K562 (cell line): ENCODE data around the gene ZC3H8. TPM values are rescaled to one million over a fixed set of nuclear protein-coding genes. Genes with fewer than 3 reads are reported as not detected.

Experiments used
- ATAC-seq: fragments of 200-7000 bp; cut with Tn5 transposase; 3 replicates; pipeline ENCODE4 v1.9.1; 2020; ENCODE audit warnings: moderate library complexity
- BruUV-seq: library from RNA; stranded (reverse); fragments of 400-500 nt; replicated peaks from 2 replicates; lab custom pipeline; 2021; lab: Mats Ljungman, UMichigan
- CTCF ChIA-PET: fragments of 300-600 bp; formaldehyde crosslinking; extraction: SDS; loops from one replicate; lab custom pipeline; 2021; ENCODE audit warnings: low intra/inter-chr PET ratio; lab: Yijun Ruan, JAX
- POLR2A ChIA-PET: fragments of 300-600, 350-650 bp; sonication (Branson Sonifier 250); formaldehyde crosslinking; extraction: SDS; loops from one replicate; lab custom pipeline; 2021; ENCODE audit warnings: antibody characterized with exemption, inconsistent platforms; lab: Yijun Ruan, JAX
- DNase-seq, 4 experiments: peaks; one replicate each; pipeline versions ENCODE4 v3.0.0 to v3.0.0-alpha.2; 2011 to 2018; ENCODE audit warnings: low spot score in 3 of 4, mixed read lengths in 3 of 4; ENCODE audit errors: extremely low read depth in 1 of 4
- FAIRE-seq: peaks from 2 replicates; lab custom pipeline; 2011; peaks lifted over from hg19 to GRCh38; lab: Jason Lieb, UNC
- H2AFZ ChIP-seq: 2 replicates; pipeline ENCODE4 v1.6.0; 2011; ENCODE audit warnings: low read depth, low read length, control low read depth, inconsistent platforms
- H3K27ac ChIP-seq: fragments of 200-600 bp; 3 replicates; pipeline ENCODE4 v1.8.0; 2011; ENCODE audit warnings: low read depth, mild to moderate bottlenecking, control low read depth, inconsistent platforms, low read length, moderate library complexity, mixed read lengths; ENCODE audit errors: extremely low read depth
- H3K27me3 ChIP-seq, 2 experiments: fragments of 300-600 bp in 1 of 2; 2 replicates in 1 of 2; 3 replicates in 1 of 2; pipeline versions ENCODE4 v1.6.0 to v1.8.0; 2011; ENCODE audit warnings: inconsistent platforms in 2 of 2, low read length in 2 of 2, mild to moderate bottlenecking in 1 of 2, mixed read lengths in 1 of 2, moderate library complexity in 1 of 2; ENCODE audit not compliant: control insufficient read depth in 2 of 2, insufficient read depth in 2 of 2
- H3K36me3 ChIP-seq: fragments of 300-600 bp; 3 replicates; pipeline ENCODE4 v1.8.0; 2011; ENCODE audit warnings: mild to moderate bottlenecking, low read length, inconsistent platforms; ENCODE audit not compliant: control insufficient read depth, insufficient read depth
- H3K4me1 ChIP-seq, 2 experiments: fragments of 200-600 bp in 1 of 2; replicated peaks in 1 of 2; 2 replicates in 1 of 2; 3 replicates in 1 of 2; pipeline versions ENCODE4 v1.5.1 to v1.8.0; 2011; ENCODE audit warnings: inconsistent platforms in 2 of 2, low read length in 2 of 2, mild to moderate bottlenecking in 1 of 2, mixed read lengths in 1 of 2, moderate library complexity in 1 of 2; ENCODE audit not compliant: control insufficient read depth in 2 of 2, insufficient read depth in 2 of 2
- H3K4me2 ChIP-seq: 2 replicates; pipeline ENCODE4 v1.6.1; 2011; ENCODE audit warnings: low read length, control low read depth, inconsistent platforms, mixed read lengths; ENCODE audit not compliant: insufficient read depth
- H3K4me3 ChIP-seq: fragments of 200-600 bp; sonication (generic), shearing (Covaris generic); 2 replicates; pipeline ENCODE4 v1.5.1; 2016; ENCODE audit warnings: control low read depth, inconsistent platforms
- H3K79me2 ChIP-seq: fragments of 200-600 bp; 3 replicates; pipeline ENCODE4 v1.8.0; 2011; ENCODE audit warnings: low read length, inconsistent platforms; ENCODE audit not compliant: control insufficient read depth, insufficient read depth
- H3K9ac ChIP-seq, 2 experiments: 2 replicates each; pipeline versions ENCODE4 v1.6.0 to v1.6.1; 2011; ENCODE audit warnings: low read depth in 2 of 2, low read length in 2 of 2, control low read depth in 1 of 2, inconsistent platforms in 1 of 2, mild to moderate bottlenecking in 1 of 2, mixed read lengths in 1 of 2; ENCODE audit not compliant: insufficient read depth in 1 of 2
- H3K9me1 ChIP-seq: one replicate; pipeline ENCODE4 v1.6.0; 2011; ENCODE audit warnings: inconsistent platforms, mild to moderate bottlenecking, low read length, moderate library complexity; ENCODE audit not compliant: control insufficient read depth, insufficient read depth
- H3K9me3 ChIP-seq: replicated peaks from 2 replicates; pipeline ENCODE4 v1.5.1; 2011; ENCODE audit warnings: low read depth, low read length, inconsistent platforms; ENCODE audit not compliant: control insufficient read depth, insufficient read depth
- H4K20me1 ChIP-seq: replicated peaks from 2 replicates; pipeline ENCODE4 v1.6.1; 2011; ENCODE audit warnings: low read length, inconsistent platforms, mixed read lengths; ENCODE audit not compliant: control insufficient read depth, insufficient read depth
- FOS ChIP-seq: IDR thresholded peaks from 3 replicates; pipeline ENCODE4 v1.6.1; 2011; ENCODE audit not compliant: insufficient read length; ENCODE audit errors: extremely low read depth
- KDM4B ChIP-seq, 2 experiments: fragments of 450-650 bp in 1 of 2; sonication (generic) in 1 of 2; IDR thresholded peaks; 2 replicates each; pipeline ENCODE4 v1.6.1; 2016 to 2017; ENCODE audit warnings: borderline replicate concordance in 2 of 2, antibody characterized with exemption in 1 of 2, low read depth in 1 of 2, mild to moderate bottlenecking in 1 of 2
- NFIX ChIP-seq: fragments of 250-450 bp; sonication (Bioruptor Pico); IDR thresholded peaks from 2 replicates; pipeline ENCODE4 v1.4.0; 2020; ENCODE audit warnings: low read depth, mild to moderate bottlenecking, moderate library complexity
- NFXL1 ChIP-seq: fragments of 450-650 bp; formaldehyde crosslinking; IDR thresholded peaks from 2 replicates; pipeline ENCODE4 v1.4.0; 2021; ENCODE audit warnings: mild to moderate bottlenecking
- RERE ChIP-seq: sonication (generic); formaldehyde crosslinking; IDR thresholded peaks from 2 replicates; pipeline ENCODE4 v1.8.0; 2023; ENCODE audit warnings: missing genetic modification reagents, mild to moderate bottlenecking, borderline replicate concordance
- ZBTB17 ChIP-seq: fragments of 450-650 bp; formaldehyde crosslinking; IDR thresholded peaks from 2 replicates; pipeline ENCODE4 v1.4.0; 2020; ENCODE audit warnings: mild to moderate bottlenecking
- ZEB2 ChIP-seq: fragments of 450-650 bp; IDR thresholded peaks from 2 replicates; pipeline ENCODE4 v1.6.1; 2016
- ZNF232 ChIP-seq: sonication (generic); formaldehyde crosslinking; IDR thresholded peaks from 2 replicates; pipeline ENCODE4 v1.8.0; 2022; ENCODE audit warnings: mild to moderate bottlenecking, missing genetic modification reagents
- ZNF24 ChIP-seq: fragments of 450-650 bp; IDR thresholded peaks from 2 replicates; pipeline ENCODE4 v1.6.1; 2016
- WGBS: fragments of 100-300 bp; shearing (Covaris generic); methylation state at CpG from one replicate; pipeline ENCODE4 v1.1.6; 2016; ENCODE audit warnings: low coverage, mixed read lengths; ENCODE audit not compliant: insufficient coverage; ENCODE audit errors: missing lambda C conversion rate; 5-methylcytosine and 5-hydroxymethylcytosine counted together
- in situ Hi-C: fragments of 300-500 bp; cut with MboI; formaldehyde crosslinking; loops from 4 replicates; pipeline ENCODE4 v1.15.0; 2018; ENCODE audit warnings: inconsistent platforms, mixed read lengths
- intact Hi-C: fragments of 100-400 bp; cut with micrococcal nuclease; formaldehyde crosslinking; loops from 2 replicates; pipeline ENCODE4 v1.14.2; 2022
- polyA plus RNA-seq, 8 experiments: library from polyadenylated mRNA; depleted of rRNA in 4 of 8; stranded (reverse) in 5 of 8; unstranded in 3 of 8; fragments of >200 nt; fragmentation: Nextera tagmentation in 2 of 8; fragmentation: Illumina TruSeq in 1 of 8; extraction: Ambion mirVana in 2 of 8; extraction: Trizol in 1 of 8; gene quantifications; 2 replicates each; pipeline versions ENCODE4 v1.2.1 to v1.2.3, GENCODE V29; 2011 to 2014; ENCODE audit warnings: inconsistent platforms in 1 of 8, missing spikeins in 1 of 8
- total RNA-seq, 7 experiments: library from RNA; depleted of rRNA in 6 of 7; stranded (reverse); fragments of >200 nt in 6 of 7; fragmentation: Illumina TruSeq in 2 of 7; extraction: Trizol in 2 of 7; gene quantifications; 2 replicates each; pipeline versions ENCODE4 v1.2.1 to v1.2.3, GENCODE V29; 2011 to 2021; ENCODE audit warnings: low replicate concordance in 1 of 7

The ZC3H8 gene
- total and polyA plus RNA-seq, 9 of the 15 experiments (the other 6 are each of a cell fraction or from before 2014, with no cell fraction given), result 11.6 to 41.5 (median 27.5) TPM

- ChIA-PET CTCF (no interaction called here), POLR2A (interaction anchor here (0.8 to 1.8 kb wide), 3 partner anchors 10 to 208 kb away, joined by 3 to 4 read pairs (median 3); no protein-coding TSS in a partner anchor)
- Histone ChIP-seq H2AFZ (no peak overlapping the region), H4K20me1 (no peaks in the 10 kb centered on the region; the same call in 1 of the 2 replicates), H3K9me3 (no peaks in the 10 kb centered on the region), H3K4me1 (peaks cover 0 to 11% of the 10 kb centered on the region in 2 experiments; a peak in 2 of 5 replicates), H3K9ac (no peak overlapping the region), H3K36me3 (no peaks in the 10 kb centered on the region), H3K27me3 (peaks cover 49 to 84% of the 10 kb centered on the region in 2 experiments; a peak in 4 of 5 replicates), H3K27ac (no peak overlapping the region), H3K79me2 (no peaks in the 10 kb centered on the region), H3K9me1 (no peaks in the 10 kb centered on the region), H3K4me3 (no peak overlapping the region), H3K4me2 (no peak overlapping the region)
- TF ChIP-seq RERE (CRISPR knock-in tag) (no peak), FOS (no peak), KDM4B (IDR thresholded peaks at IDR 0.05; ENCODE audit: borderline replicate concordance in 2 of 2, low read depth in 1 of 2) (no peak), ZEB2 (no peak), NFIX (CRISPR knock-in tag) (no peak), ZNF232 (CRISPR knock-in tag) (no peak), ZBTB17 (no peak), NFXL1 (no peak), ZNF24 (no peak)
- intact Hi-C loops (no loop called here), in situ Hi-C loops (no loop called here)
- ATAC-seq (no peak), FAIRE-seq (no peak), DNase-seq (no peak)
- 8% methylated on average over 11 of the region's 11 CpGs for WGBS
- no TSS peak for BruUV-seq
These were observed 90.0 kb downstream of the ZC3H8 start for GRCh38 chr2:112164876-112165275.
